CD8-positive, alpha-beta memory T cell (primary cell): ENCODE measurements around the gene AGBL5. TPM values are rescaled to one million over a fixed set of nuclear protein-coding genes. Genes with fewer than 3 reads are reported as not detected.
"Not testable (repeated sequence)": the region's sequence is repeated elsewhere in the genome, so short reads cannot be mapped to it uniquely, and the experiment has no call there.

Experiments used
- CTCF ChIA-PET: fragments of 350-600 bp; sonication (Branson Sonifier 250); formaldehyde crosslinking; loops from one replicate; lab custom pipeline; 2021; ENCODE audit warnings: antibody characterized with exemption; lab: Charles Lee
- POLR2A ChIA-PET: fragments of 350-600 bp; sonication (Branson Sonifier 250); formaldehyde crosslinking; loops from one replicate; lab custom pipeline; 2021; ENCODE audit warnings: antibody characterized with exemption; lab: Charles Lee
- DNase-seq, 5 donors: peaks; one replicate each; pipeline versions ENCODE4 v3.0.0 to v3.0.0-alpha.2; 2020 to 2022; ENCODE audit warnings: mixed read lengths in 1 of 5
- H3K27ac ChIP-seq: one replicate; pipeline ENCODE4 v1.7.0; 2013; ENCODE audit warnings: low read depth, mild to moderate bottlenecking, low read length, moderate library complexity
- H3K27me3 ChIP-seq: 2 replicates; pipeline ENCODE4 v1.7.0; 2013; ENCODE audit warnings: low read length, mild to moderate bottlenecking; ENCODE audit not compliant: insufficient read depth, poor library complexity, severe bottlenecking
- H3K36me3 ChIP-seq: 2 replicates; pipeline ENCODE4 v1.7.0; 2013; ENCODE audit warnings: mild to moderate bottlenecking, low read length, moderate library complexity; ENCODE audit not compliant: insufficient read depth
- H3K4me1 ChIP-seq: 2 replicates; pipeline ENCODE4 v1.7.0; 2013; ENCODE audit warnings: mild to moderate bottlenecking, low read length, moderate library complexity; ENCODE audit not compliant: insufficient read depth
- H3K4me3 ChIP-seq: 2 replicates; pipeline ENCODE4 v1.7.0; 2013; ENCODE audit warnings: mild to moderate bottlenecking, low read length
- H3K9me3 ChIP-seq: 2 replicates; pipeline ENCODE4 v1.7.0; 2013; ENCODE audit warnings: mild to moderate bottlenecking, low read length
- H3K27ac Mint-ChIP-seq, 8 donors: one replicate each; pipeline ENCODE4 v1.8.0; 2020 to 2021; ENCODE audit warnings: mixed read lengths in 8 of 8, mild to moderate bottlenecking in 6 of 8, inconsistent platforms in 3 of 8, moderate library complexity in 3 of 8
- H3K27me3 Mint-ChIP-seq, 2 donors: one replicate each; pipeline ENCODE4 v1.8.0; 2020 to 2021; ENCODE audit warnings: mixed read lengths in 2 of 2, mild to moderate bottlenecking in 1 of 2, moderate library complexity in 1 of 2
- H3K36me3 Mint-ChIP-seq, 3 donors: one replicate each; pipeline ENCODE4 v1.8.0; 2020 to 2021; ENCODE audit warnings: mixed read lengths in 3 of 3, inconsistent platforms in 1 of 3, mild to moderate bottlenecking in 1 of 3
- H3K4me1 Mint-ChIP-seq, 3 donors: one replicate each; pipeline ENCODE4 v1.8.0; 2020 to 2021; ENCODE audit warnings: mixed read lengths in 3 of 3, inconsistent platforms in 1 of 3, mild to moderate bottlenecking in 1 of 3
- H3K4me3 Mint-ChIP-seq, 7 donors: one replicate each; pipeline ENCODE4 v1.8.0; 2020 to 2021; ENCODE audit warnings: mixed read lengths in 7 of 7, mild to moderate bottlenecking in 6 of 7, moderate library complexity in 4 of 7, inconsistent platforms in 2 of 7
- H3K9me3 Mint-ChIP-seq, 5 donors: one replicate each; pipeline ENCODE4 v1.8.0; 2020 to 2022; ENCODE audit warnings: mixed read lengths in 5 of 5, mild to moderate bottlenecking in 3 of 5, moderate library complexity in 2 of 5, inconsistent platforms in 1 of 5
- polyA plus RNA-seq: library from polyadenylated mRNA; unstranded; fragments of 300-500 nt; fragmentation: Illumina TruSeq; gene quantifications from one replicate; pipeline ENCODE4 v1.2.3, GENCODE V29; 2021
- total RNA-seq, 2 experiments: library from RNA; stranded (reverse); gene quantifications; one replicate each; pipeline ENCODE4 v1.2.3, GENCODE V29; 2021

AGBL5 gene
- total and polyA plus RNA-seq, 3 experiments from 2014 or later, result 11.5 to 17.3 (median 16.0) TPM

DNA sequence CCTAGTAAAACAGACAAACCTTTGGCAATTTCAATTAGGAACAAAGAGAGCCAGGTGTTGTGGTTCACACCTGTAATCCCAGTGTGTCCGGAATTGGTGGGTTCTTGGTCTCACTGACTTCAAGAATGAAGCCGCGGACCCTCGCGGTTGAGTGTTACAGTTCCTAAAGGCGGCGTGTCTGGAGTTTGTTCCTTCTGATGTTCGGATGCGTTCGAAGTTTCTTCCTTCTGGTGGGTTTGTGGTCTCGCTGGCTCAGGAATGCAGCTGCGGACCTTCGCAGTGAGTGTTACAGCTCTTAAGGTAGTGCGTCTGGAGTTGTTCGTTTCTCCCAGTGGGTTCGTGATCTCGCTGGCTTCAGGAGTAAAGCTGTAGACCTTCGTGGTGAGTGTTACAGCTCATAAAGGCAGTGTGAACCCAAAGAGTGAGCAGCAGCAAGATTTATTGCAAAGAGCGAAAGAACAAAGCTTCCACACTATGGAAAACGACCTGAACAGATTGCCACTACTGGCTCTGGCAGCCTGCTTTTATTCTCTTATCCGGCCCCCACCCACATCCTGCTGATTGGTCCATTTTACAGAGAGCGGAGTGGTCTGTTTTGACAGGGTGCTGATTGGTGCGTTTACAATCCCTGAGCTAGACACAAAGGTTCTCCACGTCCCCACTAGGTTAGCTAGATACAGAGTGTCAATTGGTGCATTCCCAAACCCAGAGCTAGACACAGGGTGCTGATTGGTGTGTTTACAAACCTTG lies 59.3 kb downstream of the AGBL5 start:
- H3K4me1 Mint-ChIP-seq, result not testable (repeated sequence)

DNA sequence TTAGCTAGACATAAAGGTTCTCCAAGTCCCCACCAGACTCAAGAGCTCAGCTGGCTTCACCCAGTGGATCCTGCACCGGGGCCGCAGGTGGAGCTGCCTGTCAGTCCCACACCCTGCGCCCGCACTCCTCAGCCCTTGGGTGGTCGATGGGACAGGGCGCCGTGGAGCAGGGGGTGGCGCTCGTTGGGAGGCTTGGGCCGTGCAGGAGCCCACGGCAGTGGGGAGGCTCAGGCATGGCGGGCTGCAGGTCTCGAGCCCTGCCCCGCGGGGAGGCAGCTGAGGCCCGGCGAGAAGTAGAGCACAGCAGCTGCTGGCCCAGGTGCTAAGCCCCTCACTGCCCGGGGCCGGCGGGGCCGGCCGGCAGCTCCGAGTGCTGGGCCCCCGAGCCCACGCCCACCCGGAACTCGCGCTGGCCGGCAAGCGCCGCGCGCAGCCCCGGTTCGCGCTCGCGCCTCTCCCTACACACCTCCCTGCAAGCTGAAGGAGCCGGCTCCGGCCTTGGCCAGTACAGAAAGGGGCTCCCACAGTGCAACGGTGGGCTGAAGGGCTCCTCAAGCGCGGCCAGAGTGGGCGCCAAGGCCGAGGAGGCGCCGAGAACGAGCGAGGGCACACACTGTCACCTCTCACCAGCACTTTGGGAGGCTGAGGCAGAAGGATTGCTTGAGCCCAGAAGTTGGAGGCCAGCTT lies 60.1 kb downstream of the AGBL5 start:
- H3K27me3 ChIP-seq, H3K36me3 ChIP-seq, H3K27ac Mint-ChIP-seq, H3K4me3 ChIP-seq, DNase-seq, H3K4me1 ChIP-seq, H3K4me3 Mint-ChIP-seq, H3K9me3 ChIP-seq, H3K4me1 Mint-ChIP-seq, H3K36me3 Mint-ChIP-seq, H3K27ac ChIP-seq, POLR2A ChIA-PET, H3K9me3 Mint-ChIP-seq: not testable (repeated sequence)
- CTCF ChIA-PET, result interaction anchor here (1.0 kb wide), 1 partner anchor 150 kb away, joined by 3 read pairs; no protein-coding TSS in a partner anchor
- H3K27me3 Mint-ChIP-seq, result peaks cover 11 to 17% of the 10 kb centered on the region in 2 donors

More for the DNA sequence above, 59.3 kb downstream of the AGBL5 start:
- peaks cover 11 to 24% of the 10 kb centered on the region in 2 donors for H3K27me3 Mint-ChIP-seq
- H3K9me3 ChIP-seq, H3K27ac ChIP-seq, H3K27me3 ChIP-seq, CTCF ChIA-PET, H3K4me3 ChIP-seq, H3K4me1 ChIP-seq, POLR2A ChIA-PET, H3K36me3 Mint-ChIP-seq, H3K36me3 ChIP-seq, H3K27ac Mint-ChIP-seq, DNase-seq, H3K9me3 Mint-ChIP-seq, H3K4me3 Mint-ChIP-seq: not testable (repeated sequence)

DNA sequence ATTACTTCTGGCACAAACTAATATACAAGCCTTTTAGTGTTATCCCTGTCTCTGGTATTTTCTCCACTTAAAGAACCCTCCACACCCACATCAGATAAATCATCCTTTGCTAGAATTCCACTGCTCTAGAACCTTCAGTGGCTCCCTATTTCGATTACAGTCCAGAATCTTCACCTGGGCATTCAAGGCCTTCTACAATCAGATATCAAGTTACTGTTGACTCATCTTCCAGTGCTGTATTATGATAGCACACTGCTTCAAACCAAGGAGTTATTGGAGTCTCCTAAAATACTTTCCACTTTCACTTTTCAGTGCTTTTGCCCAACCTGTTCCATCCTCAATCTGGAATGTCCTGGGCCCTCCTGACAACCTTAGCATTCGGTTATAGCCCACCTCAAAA lies 64.1 kb downstream of the AGBL5 start:
- H3K36me3 ChIP-seq, result no peaks in the 10 kb centered on the region
- ChIA-PET CTCF (interaction anchor here (2.0 kb wide), 1 partner anchor 8 kb away, joined by 6 read pairs; the partner anchor contains the start of gene ABHD1), POLR2A (interaction anchor here (0.6 kb wide), 1 partner anchor 199 kb away, joined by 4 read pairs; no protein-coding TSS in a partner anchor)
- no peak overlapping the region for H3K27ac Mint-ChIP-seq
- DNase-seq, result no peak
- H3K4me1 Mint-ChIP-seq, result peaks cover 5 to 10% (median 6%) of the 10 kb centered on the region in 3 donors
- H3K27me3 ChIP-seq, result peaks cover 11% of the 10 kb centered on the region
- H3K36me3 Mint-ChIP-seq, result no peaks in the 10 kb centered on the region
- H3K27ac ChIP-seq, result no peak overlapping the region
- H3K9me3 ChIP-seq, result no peaks in the 10 kb centered on the region
- no peak overlapping the region for H3K4me3 ChIP-seq
- peaks cover 19 to 34% of the 10 kb centered on the region in 2 donors for H3K27me3 Mint-ChIP-seq
- H3K4me1 ChIP-seq, result no peaks in the 10 kb centered on the region
- H3K4me3 Mint-ChIP-seq, result no peak overlapping the region
- H3K9me3 Mint-ChIP-seq, result no peaks in the 10 kb centered on the region

DNA sequence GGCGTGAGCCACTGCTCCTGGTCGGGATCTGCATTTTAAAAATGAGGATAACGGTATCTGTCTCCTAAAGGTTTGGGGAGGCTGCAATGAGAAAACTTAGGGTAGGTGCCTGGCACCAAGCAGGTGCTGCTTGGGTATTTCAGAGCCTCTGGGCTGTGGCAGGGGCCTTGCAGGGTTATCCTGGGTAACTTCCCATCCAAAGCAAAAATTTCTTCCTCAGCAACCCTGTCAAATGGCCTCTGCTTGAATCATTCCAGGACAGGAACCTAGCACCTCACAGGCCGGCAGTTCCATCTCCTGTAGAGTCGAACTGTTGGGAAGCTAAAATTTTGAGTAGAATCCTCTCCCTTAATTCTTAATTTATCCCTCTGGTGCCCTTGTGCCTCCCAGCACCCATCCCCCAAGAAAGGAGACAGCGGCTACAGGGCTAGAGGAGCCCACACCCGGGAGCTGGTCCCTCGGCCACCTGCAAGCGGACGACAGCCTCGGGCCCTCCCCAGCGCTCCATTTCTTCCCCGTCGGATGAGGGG lies 66.6 kb downstream of the AGBL5 start:
- Histone ChIP-seq H3K4me1 (peaks cover 7% of the 10 kb centered on the region), H3K36me3 (no peaks in the 10 kb centered on the region), H3K9me3 (no peaks in the 10 kb centered on the region), H3K27ac (no peak overlapping the region), H3K27me3 (peaks cover 11% of the 10 kb centered on the region), H3K4me3 (no peak overlapping the region)
- H3K27me3 Mint-ChIP-seq, result peaks cover 21 to 34% of the 10 kb centered on the region in 2 donors
- peak overlapping the region in 5 of 7 donors; percentile 16 to 59 (median 34) for H3K4me3 Mint-ChIP-seq
- CTCF ChIA-PET, result no interaction called here
- POLR2A ChIA-PET, result no interaction called here
- no peak overlapping the region for H3K27ac Mint-ChIP-seq
- no peaks in the 10 kb centered on the region for H3K9me3 Mint-ChIP-seq
- no peak for DNase-seq
- H3K4me1 Mint-ChIP-seq, result peaks cover 12 to 14% (median 14%) of the 10 kb centered on the region in 3 donors
- no peaks in the 10 kb centered on the region for H3K36me3 Mint-ChIP-seq

DNA sequence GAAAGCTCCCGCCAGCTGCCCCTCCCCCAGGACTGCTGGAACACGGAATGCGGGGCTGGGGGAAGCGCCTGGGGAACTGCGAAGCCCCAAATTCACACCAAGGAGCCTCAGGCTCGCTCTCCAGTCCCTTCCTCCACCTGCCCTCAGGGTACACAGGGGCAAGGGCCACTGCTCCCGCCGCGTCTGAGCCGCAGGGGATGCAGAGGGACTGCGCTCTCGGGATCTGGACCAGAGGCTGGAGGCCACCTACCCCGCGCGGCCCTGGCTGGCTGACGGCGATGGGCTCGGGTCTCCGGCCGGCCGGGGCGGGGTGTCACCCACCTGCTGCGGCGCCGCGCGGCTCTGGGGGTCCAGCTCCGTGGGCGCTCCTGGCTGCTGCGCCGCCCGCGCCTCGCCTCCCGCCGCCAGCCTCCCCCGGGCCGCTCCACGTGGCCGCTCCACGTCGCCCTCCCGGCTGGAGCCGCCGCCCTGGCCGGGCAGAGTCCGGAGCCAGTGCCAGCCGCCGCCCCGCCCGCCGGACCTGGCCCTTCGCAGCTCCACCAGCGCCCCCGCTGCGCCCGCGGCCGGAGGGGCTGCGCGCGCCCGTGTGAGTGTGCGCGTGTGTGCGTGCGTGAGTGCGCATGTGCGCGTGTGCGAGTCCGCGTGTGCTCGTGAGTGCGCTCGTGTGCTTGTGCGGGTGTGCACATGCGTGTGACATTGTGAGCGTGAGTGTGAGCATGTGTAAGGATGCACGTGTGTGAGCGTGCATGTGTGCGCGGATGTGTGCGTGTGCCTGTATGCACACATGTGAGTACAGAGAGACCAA lies 67.3 kb downstream of the AGBL5 start, which contains the start of gene CGREF1:
Gene CGREF1, minus strand, starts transcription at position 604 of the 805 bp plus-strand sequence. CDS start 14,762 bp downstream, outside the sequence.
- no peaks in the 10 kb centered on the region for H3K9me3 Mint-ChIP-seq
- H3K27ac Mint-ChIP-seq, result peak within 1 kb of the TSS in 3 of 8 donors; percentile 17 to 71 (median 66)
- peaks cover 16 to 18% (median 18%) of the 10 kb centered on the region in 3 donors for H3K4me1 Mint-ChIP-seq
- Histone ChIP-seq H3K27me3 (peaks cover 11% of the 10 kb centered on the region), H3K9me3 (no peaks in the 10 kb centered on the region), H3K4me3 (peak within 1 kb of the TSS; percentile 51), H3K27ac (no peak within 1 kb of the TSS), H3K4me1 (peaks cover 10% of the 10 kb centered on the region), H3K36me3 (no peaks in the 10 kb centered on the region)
- peak within 1 kb of the TSS; percentile 70 to 83 (median 76) for H3K4me3 Mint-ChIP-seq
- no peak for DNase-seq
- POLR2A ChIA-PET, result no interaction called here
- H3K27me3 Mint-ChIP-seq, result peaks cover 20 to 34% of the 10 kb centered on the region in 2 donors
- peaks cover 0 to 3% (median 0%) of the 10 kb centered on the region in 3 donors for H3K36me3 Mint-ChIP-seq
- CTCF ChIA-PET, result no interaction called here

DNA sequence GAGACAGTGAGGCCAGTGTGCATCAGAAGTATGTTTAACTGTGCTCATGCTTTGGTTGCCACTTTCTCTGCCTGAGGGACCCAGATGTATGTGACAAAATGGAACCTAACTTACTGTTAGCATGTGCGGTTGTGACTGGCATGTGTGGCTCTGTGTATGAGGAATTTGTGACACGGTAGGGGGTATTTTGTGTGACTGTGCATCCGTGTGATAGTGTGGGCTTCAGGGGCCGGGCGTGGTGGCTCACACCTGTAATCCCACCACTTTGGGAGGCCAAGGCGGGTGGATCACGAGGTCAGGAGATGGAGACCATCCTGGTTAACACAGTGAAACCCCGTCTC lies 67.8 kb downstream of the AGBL5 start:
- peak overlapping the region; percentile 70 to 83 (median 76) for H3K4me3 Mint-ChIP-seq
- peak overlapping the region; percentile 51 for H3K4me3 ChIP-seq
- H3K27ac Mint-ChIP-seq, result peak overlapping the region in 3 of 8 donors; percentile 17 to 71 (median 66)
- peaks cover 20 to 21% (median 20%) of the 10 kb centered on the region in 3 donors for H3K4me1 Mint-ChIP-seq
- peaks cover 13% of the 10 kb centered on the region for H3K4me1 ChIP-seq
- H3K27ac ChIP-seq, H3K9me3 ChIP-seq, POLR2A ChIA-PET, H3K36me3 Mint-ChIP-seq, H3K9me3 Mint-ChIP-seq, H3K36me3 ChIP-seq, CTCF ChIA-PET, DNase-seq: not testable (repeated sequence)
- H3K27me3 Mint-ChIP-seq, result peaks cover 19 to 34% of the 10 kb centered on the region in 2 donors
- H3K27me3 ChIP-seq, result peaks cover 11% of the 10 kb centered on the region
